Activated CD4-positive, alpha-beta T cell treated with anti-CD3 and anti-CD28 coated beads, Interleukin-2, amount 50 U/mL, for 16 hours (primary cell): ENCODE measurements around the gene GSTM2.
"Not testable (repeated sequence)": the region's sequence is repeated elsewhere in the genome, so short reads cannot be mapped to it uniquely, and the experiment has no call there.

Source experiments
- DNase-seq: peaks from one replicate; pipeline ENCODE4 v3.0.0-alpha.2; 2020

GSTM2 gene

DNA sequence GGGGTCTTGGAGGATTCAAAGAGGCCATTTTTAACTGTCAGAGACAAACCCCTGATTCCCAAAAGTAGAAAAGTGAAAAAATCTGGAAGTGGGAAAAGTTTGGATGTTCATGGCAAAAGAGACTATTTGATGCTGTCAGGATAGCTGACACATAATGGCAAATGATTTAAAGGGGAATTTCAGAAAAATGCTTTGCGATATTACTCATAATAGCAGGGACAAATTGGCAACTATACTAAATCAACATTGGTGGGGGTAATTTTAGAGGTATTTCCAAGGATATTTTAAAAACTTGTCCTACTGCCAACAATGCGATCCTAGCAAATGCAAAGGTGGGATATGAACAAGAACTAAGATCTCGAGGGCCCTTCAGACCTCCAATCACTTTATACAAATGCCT is 17.2 kb upstream of the GSTM2 start:
- no peak for DNase-seq

DNA sequence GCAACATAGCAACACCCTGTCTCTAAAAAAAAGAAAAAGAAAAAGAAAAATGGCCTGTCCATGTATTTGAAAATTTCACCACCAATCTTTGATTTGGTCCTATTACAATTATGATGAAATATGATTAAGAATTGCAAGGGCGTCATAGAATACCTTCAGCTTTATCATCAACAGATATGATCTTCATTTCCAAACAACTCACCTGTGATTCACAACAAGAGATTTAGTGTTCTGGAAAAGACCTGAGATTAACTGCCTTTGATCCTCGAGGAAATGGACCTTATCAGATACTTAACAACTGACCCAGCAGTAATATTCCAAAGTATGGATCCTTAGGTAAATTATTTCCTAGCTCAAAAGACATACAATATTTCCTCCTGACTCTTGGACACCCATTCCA is 15.5 kb upstream of the GSTM2 start:
- no peak for DNase-seq

DNA sequence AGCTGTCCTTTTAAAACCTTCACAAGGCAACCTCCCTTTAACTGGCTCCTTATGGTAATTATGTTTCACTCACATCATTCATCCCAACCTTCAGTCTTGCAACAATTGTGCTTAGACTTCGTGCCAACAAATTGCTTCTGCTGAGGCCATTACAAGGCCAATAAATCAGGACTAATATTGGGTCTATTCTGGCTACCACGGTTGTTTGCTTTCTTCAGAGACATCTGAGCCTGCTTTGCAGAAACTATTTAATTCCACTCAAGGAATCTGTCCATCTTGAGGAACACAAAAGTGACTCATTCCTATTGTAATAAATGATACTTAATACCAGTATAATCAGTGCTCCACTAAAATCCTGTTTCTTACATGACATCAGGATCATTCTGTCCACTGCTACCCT is 14.6 kb upstream of the GSTM2 start:
- DNase-seq: no peak

DNA sequence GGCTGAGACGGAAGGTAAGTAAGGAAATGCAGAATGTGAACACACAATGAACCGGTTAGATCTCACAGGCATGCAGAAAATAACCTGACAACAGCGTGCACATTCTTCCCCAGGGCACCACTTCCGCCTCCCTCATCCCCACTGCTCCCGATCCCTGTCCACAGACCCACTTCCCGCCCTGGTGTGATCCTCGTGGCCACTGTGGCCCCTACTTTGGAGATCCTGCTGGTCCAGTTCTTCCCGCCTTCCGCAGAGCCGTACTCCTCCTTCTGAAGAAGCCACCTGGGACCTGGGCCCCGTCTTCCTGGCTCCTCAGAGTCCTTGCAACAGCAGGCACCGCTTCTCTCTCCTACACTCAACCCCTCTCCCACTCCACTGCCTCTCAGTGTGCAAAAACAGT is 13.3 kb upstream of the GSTM2 start:
- no peak for DNase-seq

DNA sequence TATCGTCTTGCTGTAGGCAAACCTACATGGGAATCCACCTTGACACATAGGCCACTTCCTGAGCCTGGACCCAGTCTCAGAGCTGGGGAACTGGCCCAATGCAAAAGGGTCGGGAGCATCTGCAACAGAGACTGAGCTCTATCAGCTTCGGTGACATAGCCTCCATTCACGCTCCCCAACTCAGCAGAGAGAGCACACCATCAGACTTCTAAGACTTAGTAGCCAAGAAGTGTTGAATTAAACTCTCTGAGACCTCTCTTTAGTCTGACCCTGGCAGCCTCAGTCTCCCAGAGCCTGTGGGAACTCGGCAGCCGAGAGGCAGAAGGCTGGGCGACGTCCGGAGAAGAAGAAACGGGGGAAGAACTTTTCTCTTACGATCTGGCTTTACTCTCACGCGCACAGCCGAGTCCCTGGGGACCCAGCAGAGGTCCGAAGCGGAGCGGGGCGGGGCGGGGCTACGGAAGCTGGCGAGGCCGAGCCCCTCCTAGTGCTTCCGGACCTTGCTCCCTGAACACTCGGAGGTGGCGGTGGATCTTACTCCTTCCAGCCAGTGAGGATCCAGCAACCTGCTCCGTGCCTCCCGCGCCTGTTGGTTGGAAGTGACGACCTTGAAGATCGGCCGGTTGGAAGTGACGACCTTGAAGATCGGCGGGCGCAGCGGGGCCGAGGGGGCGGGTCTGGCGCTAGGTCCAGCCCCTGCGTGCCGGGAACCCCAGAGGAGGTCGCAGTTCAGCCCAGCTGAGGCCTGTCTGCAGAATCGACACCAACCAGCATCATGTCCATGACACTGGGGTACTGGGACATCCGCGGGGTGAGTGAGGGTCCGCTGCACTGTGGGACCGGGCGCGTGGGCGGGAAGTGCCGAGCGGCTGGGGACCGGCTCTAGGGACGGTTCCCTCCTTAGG is 12.0 kb upstream of the GSTM2 start, which contains the start of gene GSTM4:
GSTM4 (plus strand) TSS at position 485 of the 905 bp plus-strand sequence; CDS start at position 776, 291 bp downstream.
- DNase-seq: peak; percentile 67

DNA sequence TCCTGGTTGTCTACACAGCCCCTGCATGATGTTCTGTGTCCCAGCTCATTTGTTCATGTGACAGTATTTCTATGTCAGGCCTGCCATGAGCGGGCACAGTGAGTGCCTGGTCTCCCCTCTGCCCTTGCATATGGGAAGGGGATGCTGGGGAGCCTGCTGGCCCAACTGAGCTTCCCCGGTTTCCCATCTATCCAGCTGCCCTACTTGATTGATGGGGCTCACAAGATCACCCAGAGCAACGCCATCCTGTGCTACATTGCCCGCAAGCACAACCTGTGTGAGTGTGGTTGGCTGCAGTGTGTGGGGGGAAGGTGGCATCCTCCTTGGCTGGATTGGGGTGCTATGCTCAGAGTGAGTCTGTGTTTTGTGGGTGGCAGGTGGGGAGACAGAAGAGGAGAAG is 10.5 kb upstream of the GSTM2 start:
- no peak for DNase-seq

DNA sequence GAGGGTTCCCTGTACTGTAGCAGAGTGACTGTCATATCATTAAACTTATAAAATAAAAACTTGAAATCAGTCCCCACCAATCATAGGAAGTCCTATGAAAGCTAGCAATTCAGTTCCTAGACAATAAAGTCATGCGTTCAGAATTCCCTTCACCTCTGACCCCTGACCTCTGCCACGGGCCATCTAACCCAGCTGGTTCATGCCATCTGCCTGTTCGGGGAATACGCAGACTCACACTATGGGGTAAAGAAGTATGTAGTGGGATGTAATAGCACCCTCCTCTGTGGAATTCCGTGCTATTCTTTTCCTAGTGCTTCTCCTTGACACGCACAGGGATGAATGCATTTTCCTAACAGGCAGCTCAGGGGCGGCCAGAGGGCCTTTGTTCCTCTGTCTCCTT is 9.9 kb upstream of the GSTM2 start:
- DNase-seq: no peak

DNA sequence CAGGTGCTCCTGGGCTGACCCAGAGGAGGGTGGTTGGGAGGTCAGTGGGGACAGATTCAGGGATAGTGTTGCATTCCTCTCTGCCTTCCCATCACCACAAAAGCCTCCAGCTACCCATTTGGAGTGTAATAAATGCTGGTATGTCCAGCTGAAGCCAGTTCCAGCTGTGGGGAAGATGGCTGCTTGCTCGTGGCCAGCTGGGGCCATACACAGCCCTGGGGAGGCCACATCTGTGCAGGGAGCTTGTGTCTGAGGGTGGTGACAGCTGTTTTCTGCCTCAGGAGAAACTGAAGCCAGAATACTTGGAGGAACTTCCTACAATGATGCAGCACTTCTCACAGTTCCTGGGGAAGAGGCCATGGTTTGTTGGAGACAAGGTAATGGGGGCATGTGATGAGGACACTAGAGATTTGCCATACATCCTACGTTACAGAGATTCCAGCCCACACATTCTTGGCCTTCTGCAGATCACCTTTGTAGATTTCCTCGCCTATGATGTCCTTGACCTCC is 9.3 kb upstream of the GSTM2 start:
- DNase-seq: no peak

DNA sequence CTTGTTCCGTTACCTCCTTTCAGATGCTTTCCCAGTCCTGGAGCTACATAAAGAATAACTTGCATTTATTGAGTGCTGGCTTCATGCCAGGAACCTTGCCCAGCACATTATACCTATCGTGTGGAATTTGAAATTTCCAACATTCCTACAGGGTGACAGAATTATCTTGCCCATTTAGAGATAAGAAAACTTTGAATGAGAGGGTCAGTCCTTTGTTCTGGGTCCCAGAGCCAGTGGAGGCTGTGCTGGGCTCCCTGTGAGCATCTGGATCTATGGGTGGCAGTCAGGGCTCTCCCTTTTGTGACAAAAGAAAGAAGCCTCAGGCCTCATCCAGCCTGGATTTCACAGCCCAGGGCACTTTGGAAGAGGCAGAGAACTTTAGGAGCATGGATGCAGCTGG is 8.7 kb upstream of the GSTM2 start:
- DNase-seq: no peak

DNA sequence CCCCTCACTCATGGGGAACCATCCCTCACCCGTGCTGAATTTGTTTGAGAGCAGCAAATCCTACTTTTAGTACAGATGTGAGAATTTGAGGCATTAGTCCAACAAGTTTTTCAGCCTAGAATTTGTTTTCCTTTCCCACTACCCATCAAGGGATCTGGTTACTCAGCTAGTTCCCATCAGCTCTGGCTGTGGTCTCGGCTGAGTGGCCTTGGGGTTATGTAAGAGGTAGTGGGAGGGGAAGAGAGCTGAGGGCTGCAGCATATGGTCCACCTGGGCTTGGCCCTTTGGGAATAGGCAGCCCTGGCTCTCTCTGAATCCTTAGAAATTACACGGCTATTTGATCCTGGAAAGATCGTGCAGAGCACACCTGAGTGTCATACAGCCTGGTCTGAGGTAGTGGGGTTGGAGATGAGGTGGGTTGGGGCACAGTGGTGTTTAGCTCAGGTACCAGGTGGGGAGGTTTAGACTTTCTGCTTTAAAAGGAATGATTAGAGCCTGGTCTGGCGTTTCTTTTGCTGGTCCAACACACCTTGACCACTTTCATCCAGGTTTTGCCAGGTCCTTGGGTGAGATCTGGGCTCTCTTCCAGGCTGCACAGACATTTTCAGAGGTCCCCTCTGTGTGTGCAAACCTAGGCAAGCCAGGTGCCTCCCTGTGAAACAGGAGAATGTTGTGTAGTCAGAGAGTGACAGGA is 7.7 kb upstream of the GSTM2 start:
- no peak for DNase-seq

DNA sequence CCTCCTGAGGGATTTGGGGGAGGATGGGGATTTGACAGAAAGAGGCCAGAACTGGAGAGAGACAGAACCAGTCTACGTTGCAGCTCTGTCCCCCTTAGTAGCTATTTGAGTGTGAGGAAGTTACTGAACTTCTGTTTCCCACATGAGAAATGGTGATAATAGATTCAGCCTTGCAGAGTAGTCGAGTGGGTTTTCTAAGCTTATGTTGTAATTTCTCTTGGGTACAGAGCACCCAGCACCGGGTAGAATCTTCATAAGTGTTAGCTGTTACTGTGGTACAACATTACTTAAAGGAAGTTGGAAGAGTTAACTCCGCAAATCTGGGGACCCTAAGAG is 7.2 kb upstream of the GSTM2 start:
- DNase-seq: not testable (repeated sequence)

DNA sequence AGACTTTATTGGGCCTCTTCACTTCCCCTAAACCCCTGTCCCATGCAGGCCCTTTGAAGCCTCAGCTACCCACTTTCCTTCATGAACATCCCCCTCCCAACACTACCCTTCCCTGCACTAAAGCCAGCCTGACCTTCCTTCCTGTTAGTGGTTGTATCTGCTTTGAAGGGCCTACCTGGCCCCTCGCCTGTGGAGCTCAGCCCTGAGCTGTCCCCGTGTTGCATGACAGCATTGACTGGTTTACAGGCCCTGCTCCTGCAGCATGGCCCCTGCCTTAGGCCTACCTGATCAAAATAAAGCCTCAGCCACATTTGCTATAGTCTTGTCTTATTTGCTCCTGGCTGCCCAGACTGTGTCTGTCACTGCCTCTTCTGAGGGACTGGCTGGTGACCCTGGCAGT is 6.5 kb upstream of the GSTM2 start:
- DNase-seq: no peak

DNA sequence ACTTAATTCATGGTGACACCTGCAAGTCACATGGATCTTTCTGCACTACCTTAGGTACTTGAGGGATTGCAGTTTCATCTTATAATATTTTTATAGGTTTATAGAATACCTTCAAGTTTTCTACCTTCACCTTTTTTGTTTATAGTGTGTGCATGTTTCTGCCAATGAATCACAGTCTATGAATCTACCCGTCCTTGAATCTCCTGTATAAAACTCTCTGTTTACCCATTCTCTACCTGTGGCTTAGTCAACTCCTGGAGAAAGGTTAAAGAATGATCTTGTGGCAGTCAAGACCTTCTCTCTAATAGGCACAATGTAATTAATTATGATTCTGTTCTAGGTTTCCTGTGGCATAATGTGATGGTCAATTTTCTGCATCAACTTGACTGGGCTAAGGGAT is 3.2 kb upstream of the GSTM2 start:
- no peak for DNase-seq

DNA sequence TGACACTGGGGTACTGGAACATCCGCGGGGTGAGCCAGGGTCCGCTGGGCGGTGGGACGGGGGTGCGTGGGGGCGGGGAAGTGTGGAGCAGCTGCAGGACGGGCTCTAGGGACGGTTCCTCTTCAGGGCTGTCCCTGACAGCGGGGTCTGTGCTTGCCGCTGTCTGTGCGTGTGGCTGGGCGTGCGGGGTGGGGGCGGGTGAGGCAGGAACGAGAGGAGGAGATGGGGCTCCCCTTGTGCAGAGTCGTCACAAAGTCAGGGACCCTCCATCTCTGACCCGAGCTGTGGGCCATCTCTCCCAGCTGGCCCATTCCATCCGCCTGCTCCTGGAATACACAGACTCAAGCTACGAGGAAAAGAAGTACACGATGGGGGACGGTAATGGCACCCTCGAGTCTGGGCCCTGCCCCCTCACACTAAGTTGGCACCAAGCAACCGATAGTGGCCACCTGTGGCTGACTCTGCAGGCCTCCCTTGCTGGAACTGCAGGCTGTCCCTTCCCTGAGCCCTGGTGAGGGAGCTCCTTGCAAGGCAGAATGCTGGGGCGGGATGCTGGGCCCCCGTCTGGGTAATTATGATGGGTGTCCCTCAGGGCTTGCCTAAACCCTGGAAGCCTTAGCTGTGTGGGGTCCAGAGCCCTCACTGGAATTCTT is 392 bp downstream of the GSTM2 start:
- DNase-seq: no peak

DNA sequence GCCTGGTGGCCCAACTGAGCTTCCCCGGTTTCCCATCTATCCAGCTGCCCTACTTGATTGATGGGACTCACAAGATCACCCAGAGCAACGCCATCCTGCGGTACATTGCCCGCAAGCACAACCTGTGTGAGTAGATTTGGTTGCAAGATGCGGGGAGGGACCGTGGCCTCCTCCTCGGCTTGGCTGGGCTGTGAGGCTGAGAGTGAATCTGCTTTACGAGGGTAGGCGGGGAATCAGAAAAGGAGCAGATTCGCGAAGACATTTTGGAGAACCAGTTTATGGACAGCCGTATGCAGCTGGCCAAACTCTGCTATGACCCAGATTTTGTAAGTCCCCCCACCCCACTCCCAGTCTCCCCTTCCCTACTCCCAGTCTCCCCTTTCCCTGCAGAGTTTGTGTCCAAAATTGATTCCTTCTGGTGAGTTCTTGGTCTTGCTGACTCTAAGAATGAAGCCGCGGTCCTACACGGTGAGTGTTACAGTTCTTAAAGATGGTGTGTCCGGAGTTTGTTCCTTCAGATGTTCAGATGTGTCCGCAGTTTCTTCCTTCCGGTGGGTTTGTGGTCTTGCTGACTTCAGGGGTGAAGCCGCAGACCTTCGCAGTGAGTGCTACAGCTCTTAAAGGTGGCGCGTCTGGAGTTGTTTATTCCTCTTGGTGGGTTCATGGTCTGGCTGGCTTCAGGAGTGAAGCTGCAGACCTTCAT is 1.5 kb downstream of the GSTM2 start:
- no peak for DNase-seq

DNA sequence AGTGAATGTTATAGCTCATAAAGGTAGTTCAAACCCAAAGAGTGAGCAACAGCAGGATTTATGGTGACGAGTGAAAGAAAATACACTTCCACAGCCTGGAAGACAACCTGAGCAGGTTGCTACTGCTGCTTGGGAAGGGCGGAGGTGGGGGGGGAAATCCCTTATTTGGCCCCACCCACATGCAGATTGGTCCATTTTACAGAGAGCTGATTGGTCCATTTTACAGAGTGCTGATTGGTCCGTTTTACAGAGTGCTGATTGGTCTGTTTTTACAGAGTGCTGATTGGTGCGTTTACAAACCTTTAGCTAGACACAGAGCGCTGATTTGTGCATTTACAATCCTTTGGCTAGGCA is 2.1 kb downstream of the GSTM2 start:
- not testable (repeated sequence) for DNase-seq

DNA sequence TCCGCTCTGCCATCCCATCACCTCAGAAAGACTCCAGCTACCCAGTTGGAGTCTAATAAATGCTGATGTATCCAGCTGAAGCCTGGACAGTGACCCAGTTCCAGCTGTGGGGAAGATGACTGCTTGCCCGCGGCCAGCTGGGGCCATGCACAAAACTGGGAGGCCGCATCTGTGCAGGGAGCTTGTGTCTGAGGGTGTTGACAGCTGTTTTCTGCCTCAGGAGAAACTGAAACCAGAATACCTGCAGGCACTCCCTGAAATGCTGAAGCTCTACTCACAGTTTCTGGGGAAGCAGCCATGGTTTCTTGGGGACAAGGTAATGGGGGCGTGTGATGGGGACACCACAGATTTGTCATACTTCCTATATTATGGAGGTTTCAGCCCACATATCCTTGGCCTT is 3.2 kb downstream of the GSTM2 start:
- no peak for DNase-seq

DNA sequence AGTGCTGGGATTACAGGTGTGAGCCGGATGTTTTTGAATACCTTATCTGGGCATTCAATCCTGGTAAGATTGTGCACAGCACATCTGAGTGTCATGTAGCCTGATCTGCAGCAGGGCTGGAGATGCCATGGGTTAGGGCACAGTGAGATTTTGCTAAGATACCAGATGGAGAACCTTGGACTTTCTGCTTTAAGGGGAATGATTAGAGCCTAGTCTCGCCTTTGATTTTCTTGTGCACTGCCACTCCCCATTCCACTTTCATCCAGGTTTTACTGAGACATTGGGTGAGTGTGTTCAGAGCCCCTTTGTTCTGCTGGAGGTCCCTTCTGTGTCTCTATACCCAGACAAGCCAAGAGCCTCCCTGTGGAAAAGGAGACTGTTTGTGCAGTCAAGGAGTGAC is 6.0 kb downstream of the GSTM2 start:
- not testable (repeated sequence) for DNase-seq

DNA sequence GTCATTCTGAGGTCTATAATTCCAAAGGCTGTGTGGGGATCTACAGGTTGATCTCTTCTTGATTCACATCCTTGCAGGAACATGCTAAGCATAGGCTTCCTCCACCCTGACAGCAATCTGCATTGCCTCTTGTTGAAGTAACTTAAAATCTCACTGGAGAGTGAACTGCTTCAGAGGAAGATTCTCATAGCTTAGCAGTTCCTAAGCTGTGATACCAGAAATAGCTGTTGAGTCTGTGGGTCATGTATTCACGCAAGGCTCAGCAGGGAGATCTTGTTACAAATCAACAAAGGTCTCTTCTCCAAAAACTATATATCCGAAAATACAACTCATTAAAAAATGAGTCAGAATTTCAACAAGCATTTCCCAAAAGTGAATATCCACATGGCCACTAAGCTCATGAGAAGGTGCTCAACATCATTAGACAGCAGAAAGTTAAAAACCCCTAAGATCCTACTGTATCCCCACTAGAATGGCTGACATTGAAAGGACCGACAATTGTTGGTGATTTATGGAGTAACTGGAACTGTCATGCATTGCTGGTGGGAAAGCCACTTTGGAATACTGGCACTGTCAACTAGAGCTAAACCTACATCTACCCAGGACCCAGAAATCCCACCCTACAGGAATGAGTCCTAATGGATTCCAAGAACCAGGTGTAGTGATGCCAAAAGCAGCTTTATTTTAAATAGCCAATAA is 9.0 kb downstream of the GSTM2 start:
- not testable (repeated sequence) for DNase-seq

DNA sequence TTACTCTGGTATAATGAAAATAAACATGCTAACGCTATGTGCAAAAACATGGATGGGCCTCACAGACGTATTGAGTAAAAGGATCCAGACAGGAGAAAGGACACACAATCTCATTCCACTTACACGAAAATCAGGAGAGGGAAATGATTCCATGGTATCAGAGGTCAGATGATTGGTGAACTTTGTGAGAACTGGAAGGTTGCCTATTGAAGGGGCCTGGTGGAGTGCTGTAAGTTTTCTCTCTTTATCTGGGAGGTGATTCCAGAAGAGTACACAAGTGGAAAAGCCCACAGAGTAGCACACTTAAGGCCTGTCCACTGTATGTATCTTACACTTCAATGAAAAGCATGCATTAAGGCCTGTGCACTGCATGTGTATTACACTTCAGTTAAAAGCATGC is 9.6 kb downstream of the GSTM2 start:
- DNase-seq: no peak

DNA sequence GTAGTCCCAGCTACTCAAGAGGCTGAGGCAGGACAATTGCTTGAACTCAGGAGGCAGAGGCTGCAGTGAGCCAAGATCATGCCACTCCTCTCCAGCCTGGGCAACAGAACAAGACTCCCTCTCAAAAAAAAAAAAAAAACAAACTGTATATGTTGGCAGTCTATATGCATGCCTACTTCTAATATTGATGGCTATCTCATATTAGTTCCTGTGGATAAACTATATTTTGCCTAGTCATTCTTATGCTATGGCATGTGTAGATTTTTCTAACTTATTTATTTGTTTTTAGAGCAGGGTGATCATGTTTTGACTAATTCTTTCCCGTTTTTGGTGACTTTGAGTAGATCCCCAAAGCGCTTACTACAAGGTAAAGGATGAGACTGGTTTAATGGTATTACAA is 10.8 kb downstream of the GSTM2 start:
- DNase-seq: not testable (repeated sequence)

DNA sequence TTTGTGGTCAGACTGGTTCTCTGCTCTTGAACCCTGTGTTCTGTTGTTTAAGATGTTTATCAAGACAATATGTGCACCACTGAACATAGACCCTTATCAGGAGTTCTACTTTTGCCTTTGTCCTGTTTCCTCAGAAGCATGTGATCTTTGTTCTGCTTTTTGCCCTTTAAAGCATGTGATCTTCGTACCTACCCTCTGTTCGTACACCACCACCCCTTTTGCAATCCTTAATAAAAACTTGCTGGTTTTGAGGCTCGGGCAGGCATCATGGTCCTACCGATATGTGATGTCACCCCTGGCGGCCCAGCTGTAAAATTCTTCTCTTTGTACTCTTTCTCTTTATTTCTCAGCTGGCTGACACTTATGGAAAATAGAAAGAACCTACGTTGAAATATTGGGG is 16.9 kb downstream of the GSTM2 start:
- not testable (repeated sequence) for DNase-seq
